DMS114 treated with DMSO at 0.1 percent for 48 hours (cell line): ENCODE results near the gene EYA2.
"Not testable (repeated sequence)": the region's sequence is repeated elsewhere in the genome, so short reads cannot be mapped to it uniquely, and the experiment has no call there.

Experiments used
- DNase-seq: peaks from one replicate; lab custom pipeline; 2025; ENCODE audit not compliant: unreplicated experiment; lab: John Stamatoyannopoulos, UW

EYA2 gene, protein sequence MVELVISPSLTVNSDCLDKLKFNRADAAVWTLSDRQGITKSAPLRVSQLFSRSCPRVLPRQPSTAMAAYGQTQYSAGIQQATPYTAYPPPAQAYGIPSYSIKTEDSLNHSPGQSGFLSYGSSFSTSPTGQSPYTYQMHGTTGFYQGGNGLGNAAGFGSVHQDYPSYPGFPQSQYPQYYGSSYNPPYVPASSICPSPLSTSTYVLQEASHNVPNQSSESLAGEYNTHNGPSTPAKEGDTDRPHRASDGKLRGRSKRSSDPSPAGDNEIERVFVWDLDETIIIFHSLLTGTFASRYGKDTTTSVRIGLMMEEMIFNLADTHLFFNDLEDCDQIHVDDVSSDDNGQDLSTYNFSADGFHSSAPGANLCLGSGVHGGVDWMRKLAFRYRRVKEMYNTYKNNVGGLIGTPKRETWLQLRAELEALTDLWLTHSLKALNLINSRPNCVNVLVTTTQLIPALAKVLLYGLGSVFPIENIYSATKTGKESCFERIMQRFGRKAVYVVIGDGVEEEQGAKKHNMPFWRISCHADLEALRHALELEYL

GRCh38 chr20:46894579-46894958 is at the start of gene EYA2:
EYA2 (plus strand) TSS chr20:46894843; CDS start chr20:46990011, 95,168 bp downstream.
- DNase-seq: no peak

GRCh38 chr20:46844965-46845364 is 49.7 kb upstream of the EYA2 start:
- DNase-seq: no peak

DNA sequence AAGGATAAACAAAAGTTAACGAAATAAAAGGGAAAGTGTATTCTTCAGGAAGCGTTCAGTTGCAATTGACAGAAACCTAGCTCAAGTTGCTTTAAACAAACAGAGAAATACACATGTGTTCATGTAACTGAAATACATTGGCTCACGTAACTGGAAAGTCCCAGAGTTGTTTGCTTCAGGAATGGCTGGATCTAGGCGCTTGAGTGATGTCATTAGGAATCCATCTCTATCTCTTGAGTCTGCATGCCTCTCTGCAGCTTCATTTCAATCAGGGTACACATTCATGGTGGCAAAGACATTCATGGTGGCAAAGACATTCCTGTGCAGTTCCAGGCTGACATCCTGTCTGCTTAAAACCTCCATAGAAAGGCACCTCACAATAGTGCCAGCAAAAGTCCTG is 45.4 kb upstream of the EYA2 start:
- no peak for DNase-seq

DNA sequence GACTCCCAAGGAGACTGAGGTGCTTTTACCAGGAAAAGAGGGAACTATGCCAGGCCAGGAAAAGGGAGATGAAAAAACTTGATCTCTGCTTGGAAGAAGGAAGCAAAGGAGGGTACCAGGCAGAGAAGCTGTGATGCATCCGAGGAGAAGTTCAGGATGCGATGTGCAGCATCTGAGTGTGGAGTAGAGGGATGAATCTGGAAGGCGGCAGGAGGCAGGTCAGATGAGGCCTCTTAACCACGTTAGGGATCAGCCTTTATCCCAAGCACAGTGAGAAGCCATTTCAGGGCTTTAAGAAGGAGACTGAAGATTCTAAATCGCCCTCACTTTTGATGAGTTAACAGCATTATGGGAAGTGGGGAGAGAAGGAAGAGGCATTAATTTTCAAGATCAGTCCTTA is 44.9 kb upstream of the EYA2 start:
- no peak for DNase-seq

DNA sequence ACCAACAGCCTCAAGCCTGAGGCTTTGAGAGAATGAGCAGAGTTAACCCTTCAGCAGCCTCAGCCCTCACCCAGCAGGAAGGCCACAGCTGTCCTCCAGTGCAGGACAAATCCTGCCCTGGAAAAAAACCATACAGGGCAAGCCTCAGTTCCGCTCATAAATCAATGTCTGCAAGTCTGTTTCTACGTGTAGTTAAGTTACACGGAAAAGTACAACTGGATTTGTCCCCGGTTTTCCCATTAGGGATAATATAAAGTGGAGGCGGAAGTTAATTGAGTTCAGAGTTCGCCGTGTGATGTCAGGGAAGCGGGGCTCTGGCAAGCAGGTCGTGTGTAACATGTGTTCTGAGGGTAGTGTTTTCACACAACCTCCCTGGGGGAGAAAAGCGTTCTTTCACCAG is 44.2 kb upstream of the EYA2 start:
- DNase-seq: no peak

- DNase-seq: no peak
Measured at GRCh38 chr20:46850896-46851295, 43.7 kb upstream of the EYA2 start.

GRCh38 chr20:46851746-46852145 is 42.9 kb upstream of the EYA2 start:
- no peak for DNase-seq

GRCh38 chr20:46852313-46852712 is 42.3 kb upstream of the EYA2 start:
- DNase-seq: no peak

- DNase-seq: no peak
Measured at GRCh38 chr20:46853926-46854325, 40.7 kb upstream of the EYA2 start.

GRCh38 chr20:46857061-46857831 is 37.4 kb upstream of the EYA2 start:
- DNase-seq: no peak

DNA sequence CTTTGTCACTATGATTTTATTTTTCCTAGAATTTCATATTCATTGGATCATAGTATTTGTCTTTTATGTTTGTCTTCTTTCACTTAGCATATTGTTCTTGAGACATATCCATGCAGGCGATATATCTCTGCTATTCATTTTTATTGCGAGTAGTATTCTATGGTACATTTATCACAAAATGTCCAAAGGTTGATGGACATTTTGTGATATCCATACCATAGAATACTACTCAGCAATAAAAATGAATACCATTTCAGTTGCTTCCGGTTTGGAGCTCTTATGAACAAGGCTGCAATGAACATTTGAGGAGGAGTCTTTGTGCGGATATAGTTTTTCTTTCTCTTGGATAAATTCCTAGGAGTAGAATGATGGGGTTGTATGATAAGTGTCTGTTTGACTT is 28.8 kb upstream of the EYA2 start:
- DNase-seq: no peak

GRCh38 chr20:46870041-46870440 is 24.6 kb upstream of the EYA2 start:
- DNase-seq: no peak

DNA sequence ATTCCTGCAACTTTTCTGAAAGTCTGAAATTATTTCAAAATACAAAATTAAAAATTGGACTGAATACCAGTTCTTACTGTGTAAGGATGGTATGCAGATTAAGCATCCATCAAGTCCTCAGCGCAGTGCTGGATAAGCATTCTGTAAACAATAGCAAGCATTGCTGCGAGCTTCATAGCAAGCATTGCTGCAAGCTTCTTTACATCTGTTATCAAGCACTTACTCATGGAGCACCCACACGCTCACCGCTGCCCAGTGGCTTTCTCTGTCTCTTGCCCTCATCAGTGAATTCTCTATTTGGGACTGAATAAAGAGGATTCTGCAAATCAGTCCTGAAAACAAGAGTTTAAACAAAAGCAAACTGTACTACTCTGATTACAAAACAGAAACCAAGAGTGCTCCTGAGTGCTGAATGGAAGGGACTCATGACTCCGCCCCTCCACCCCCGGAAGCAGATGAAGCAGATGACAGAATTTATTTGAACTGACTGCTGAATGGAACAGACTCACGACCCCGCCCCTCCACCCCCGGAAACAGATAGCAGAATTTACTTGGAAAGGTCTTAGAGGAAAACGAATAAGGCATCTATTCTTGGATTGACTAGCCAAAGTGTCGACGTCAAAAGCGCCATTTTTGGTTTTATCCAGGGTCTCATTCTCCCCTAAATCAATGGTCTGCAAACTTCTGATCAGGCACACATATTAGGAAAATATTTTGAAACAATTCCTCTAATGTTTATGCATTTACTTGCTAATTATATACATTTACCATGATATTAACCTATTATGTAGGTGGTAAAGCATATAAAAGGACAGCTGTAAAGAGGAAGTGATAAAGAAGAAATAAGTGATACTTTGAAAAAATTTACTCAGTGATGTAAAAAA is 22.1 kb upstream of the EYA2 start:
- DNase-seq: no peak

DNA sequence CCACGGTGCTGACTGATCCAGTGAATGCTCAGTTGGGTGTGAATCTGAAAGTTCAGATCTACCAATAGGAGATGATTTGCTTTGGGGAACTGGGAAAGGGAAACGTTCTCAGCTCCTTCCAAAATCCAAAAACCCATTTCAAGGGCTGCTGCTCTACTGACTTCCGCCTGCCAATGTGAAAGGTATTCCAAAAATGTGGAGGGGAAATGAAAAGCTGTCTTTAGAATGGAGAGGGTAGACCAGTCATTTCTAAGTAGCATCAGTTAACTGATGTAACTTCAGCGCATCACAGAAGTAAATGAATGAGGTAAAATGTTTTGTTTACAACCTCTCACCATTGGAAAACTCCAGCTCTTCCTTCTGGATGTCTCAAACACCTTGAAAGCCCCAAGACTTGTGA is 19.6 kb upstream of the EYA2 start:
- no peak for DNase-seq

GRCh38 chr20:46879386-46879785 is 15.3 kb upstream of the EYA2 start:
- DNase-seq: no peak

DNA sequence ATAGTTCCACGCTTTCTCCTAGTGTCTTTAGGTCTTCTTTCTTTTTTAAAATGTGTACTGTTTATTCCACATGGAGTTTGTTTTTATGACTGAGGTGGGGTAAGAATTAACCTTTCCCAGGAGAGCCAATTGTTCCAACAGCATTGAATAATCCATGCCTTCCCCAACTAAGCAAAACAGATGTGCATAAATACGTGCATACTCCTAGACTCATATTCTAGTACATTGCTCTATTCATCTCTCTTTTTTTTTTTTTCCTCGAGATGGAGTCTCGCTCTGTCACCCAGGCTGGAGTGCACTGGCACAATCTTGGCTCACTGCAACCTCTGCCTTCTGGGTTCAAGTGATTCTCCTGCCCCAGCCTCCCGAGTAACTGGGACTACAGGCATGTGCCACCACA is 14.7 kb upstream of the EYA2 start:
- not testable (repeated sequence) for DNase-seq

GRCh38 chr20:46883892-46884291 is 10.8 kb upstream of the EYA2 start:
- no peak for DNase-seq

DNA sequence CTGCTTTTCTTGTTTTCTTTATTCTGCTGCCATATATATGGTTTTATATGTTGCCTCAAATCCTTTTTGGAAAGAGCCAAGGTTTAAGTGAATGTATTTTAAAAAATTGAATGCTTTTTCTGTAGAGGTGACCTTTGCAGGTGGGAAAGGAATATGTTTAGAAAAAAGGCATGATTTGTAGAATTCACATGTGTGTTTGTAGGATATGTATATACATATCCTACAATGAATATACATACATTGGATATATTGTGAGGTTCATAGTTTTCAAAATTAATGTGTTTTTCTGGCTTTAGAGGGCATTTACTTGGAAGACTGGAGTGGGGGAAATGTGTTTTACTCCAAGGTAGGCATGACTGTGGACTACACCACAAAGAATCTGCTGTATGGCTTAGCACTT is 4.0 kb upstream of the EYA2 start:
- no peak for DNase-seq

DNA sequence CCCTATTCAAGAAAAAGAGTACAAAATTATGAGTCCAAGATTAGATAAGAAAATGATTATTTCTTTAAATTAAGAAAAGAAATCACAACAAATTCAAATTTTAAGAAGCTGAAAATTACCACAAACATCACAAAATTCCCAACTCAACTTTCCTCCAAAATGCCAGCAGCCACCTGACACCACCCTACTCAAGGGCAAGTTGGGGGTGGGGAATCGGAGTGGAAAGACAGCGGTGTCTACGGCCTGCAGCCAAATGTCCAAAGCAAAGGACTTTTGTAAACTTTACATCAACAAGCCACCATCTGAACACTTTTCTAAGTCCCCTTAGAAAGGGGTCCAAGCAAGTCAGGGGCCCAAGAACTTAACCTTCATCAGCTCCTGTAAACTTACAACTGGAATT is 1.6 kb upstream of the EYA2 start:
- DNase-seq: no peak

DNA sequence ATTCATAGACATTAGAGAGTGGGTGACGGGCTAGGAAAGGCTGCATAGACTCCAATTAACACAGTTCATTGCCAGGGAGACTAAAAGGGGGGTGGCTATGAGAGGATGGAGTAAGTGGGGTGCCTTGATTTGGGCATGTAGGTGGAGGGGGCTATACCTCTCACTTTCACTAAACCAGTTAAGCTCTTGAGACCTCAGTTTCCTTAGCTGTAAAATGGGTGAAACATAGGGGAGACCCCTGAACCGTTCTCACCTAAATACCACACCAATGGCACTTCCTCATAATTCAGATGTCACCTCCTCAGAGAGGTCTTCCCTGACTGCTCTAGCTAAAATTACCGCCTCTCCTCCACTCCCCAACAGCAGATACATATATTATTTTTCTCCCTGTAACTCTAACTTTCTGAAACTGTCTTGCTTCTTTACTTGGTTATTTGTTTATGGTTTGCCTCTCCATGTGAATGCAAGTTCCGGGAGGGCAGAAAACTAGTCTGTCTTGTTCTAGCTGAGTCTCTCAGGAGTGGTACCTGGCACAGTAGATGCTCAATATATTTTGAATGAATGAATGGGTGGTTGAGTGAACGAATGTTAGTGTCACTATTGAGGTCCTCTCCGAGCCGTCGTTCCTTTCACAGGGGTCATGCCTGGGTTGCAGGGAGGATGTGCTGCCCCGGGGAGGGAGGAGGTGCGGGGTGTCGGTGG is 615 bp upstream of the EYA2 start:
- no peak for DNase-seq
